Aorta (tissue), 5 donors: Measurements from ENCODE around the gene DSTYK. TPM values are rescaled to one million over a fixed set of nuclear protein-coding genes. Genes with fewer than 3 reads are reported as not detected.

Experiments
- ATAC-seq: fragments of 200-7000 bp; cut with Tn5 transposase; one replicate; pipeline ENCODE4 v1.9.1; 2022; ENCODE audit warnings: moderate library complexity; ENCODE audit not compliant: low FRiP score
- DNase-seq, 2 donors: peaks; one replicate each; pipeline ENCODE4 v3.0.0-alpha.2; 2020
- H3K27ac ChIP-seq, 2 donors: one replicate each; pipeline ENCODE4 v1.5.1; 2013; ENCODE audit warnings: low read length in 2 of 2, mild to moderate bottlenecking in 2 of 2, moderate library complexity in 2 of 2, control low read depth in 1 of 2, inconsistent platforms in 1 of 2, low read depth in 1 of 2
- H3K27me3 ChIP-seq, 2 donors: one replicate each; pipeline ENCODE4 v1.6.1; 2013; ENCODE audit warnings: control low read depth in 1 of 2, low read length in 1 of 2, mild to moderate bottlenecking in 1 of 2, moderate library complexity in 1 of 2; ENCODE audit not compliant: insufficient read depth in 2 of 2, control insufficient read depth in 1 of 2
- H3K36me3 ChIP-seq, 2 donors: one replicate each; pipeline ENCODE4 v1.6.1; 2013; ENCODE audit warnings: control low read depth in 1 of 2, low read length in 1 of 2, mild to moderate bottlenecking in 1 of 2; ENCODE audit not compliant: insufficient read depth in 2 of 2, control insufficient read depth in 1 of 2
- H3K4me1 ChIP-seq, 2 donors: one replicate each; pipeline ENCODE4 v1.6.1; 2013; ENCODE audit warnings: low read length in 2 of 2, control low read depth in 1 of 2, mild to moderate bottlenecking in 1 of 2, moderate library complexity in 1 of 2; ENCODE audit not compliant: insufficient read depth in 2 of 2, control insufficient read depth in 1 of 2
- H3K4me3 ChIP-seq, 2 donors: one replicate each; pipeline ENCODE4 v1.5.1; 2013; ENCODE audit warnings: low read length in 2 of 2, control low read depth in 1 of 2, mild to moderate bottlenecking in 1 of 2
- H3K9me3 ChIP-seq: one replicate; pipeline ENCODE4 v1.6.1; 2013; ENCODE audit warnings: mild to moderate bottlenecking, low read length; ENCODE audit not compliant: control insufficient read depth
- WGBS, 2 donors: extraction: QIAGEN DNeasy Blood & Tissue Kit; methylation state at CpG; one replicate each; pipeline ENCODE4 v1.1.7; 2013; 5-methylcytosine and 5-hydroxymethylcytosine counted together
- intact Hi-C, 2 donors: fragments of 100-400 bp; cut with DNase I; formaldehyde crosslinking; loops; one replicate each; pipeline versions ENCODE4 v1.14.2 to v1.15.0; 2022
- polyA plus RNA-seq, 2 donors: library from polyadenylated mRNA; stranded (reverse); fragments of 200-250 nt; gene quantifications; one replicate each; pipeline ENCODE4 v1.2.3, GENCODE V29; 2013
- total RNA-seq, 2 donors: library from RNA; stranded (reverse); fragmentation: NEBNext Ultra II Directional; extraction: Animal tissue kit (Norgen Biotek cat#: 25700); gene quantifications; one replicate each; pipeline ENCODE4 v1.2.1, GENCODE V29; 2021
- donor health status: healthy with polysubstance abuse.
- donor health status: Bipolar disorder and iron deficiency.
- donor health status: DM: no; HTN: no; CAD: no.
- donor health status: DM: no; HTN: no; CAD: no.
- donor health status: DM: yes; HTN: yes; CAD: no.

DSTYK gene
- total and polyA plus RNA-seq, 4 donors: 4.3 to 17.6 (median 9.8) TPM

DNA sequence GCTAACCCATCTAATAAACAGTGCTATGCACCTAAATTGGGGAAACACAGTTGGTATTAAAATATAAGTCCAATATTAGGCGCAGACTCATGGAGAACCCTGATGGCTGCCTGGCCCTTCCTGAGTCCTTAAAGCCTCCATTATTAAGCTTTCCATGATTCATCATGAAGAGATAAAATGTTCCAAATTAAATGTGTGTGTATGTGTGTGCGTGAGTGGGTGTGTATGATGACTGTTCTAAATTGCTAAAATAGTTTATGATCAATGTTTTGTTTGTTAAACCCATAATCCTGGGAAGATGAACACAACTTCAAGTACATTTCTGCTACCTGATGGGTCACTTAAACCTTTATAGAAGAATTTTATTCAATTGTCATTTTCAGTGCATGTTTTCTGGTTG is 83.5 kb downstream of the DSTYK start:
- WGBS, 2 donors: 78 to 87% methylated on average over 2 of the region's 2 CpGs
- H3K27ac ChIP-seq: no peak overlapping the region
- no peak for ATAC-seq
- no peaks in the 10 kb centered on the region for H3K4me1 ChIP-seq
- no peaks in the 10 kb centered on the region for H3K27me3 ChIP-seq
- H3K9me3 ChIP-seq: no peaks in the 10 kb centered on the region
- intact Hi-C loops: no loop called here
- no peak for DNase-seq
- no peaks in the 10 kb centered on the region for H3K36me3 ChIP-seq
- H3K4me3 ChIP-seq: no peak overlapping the region

DNA sequence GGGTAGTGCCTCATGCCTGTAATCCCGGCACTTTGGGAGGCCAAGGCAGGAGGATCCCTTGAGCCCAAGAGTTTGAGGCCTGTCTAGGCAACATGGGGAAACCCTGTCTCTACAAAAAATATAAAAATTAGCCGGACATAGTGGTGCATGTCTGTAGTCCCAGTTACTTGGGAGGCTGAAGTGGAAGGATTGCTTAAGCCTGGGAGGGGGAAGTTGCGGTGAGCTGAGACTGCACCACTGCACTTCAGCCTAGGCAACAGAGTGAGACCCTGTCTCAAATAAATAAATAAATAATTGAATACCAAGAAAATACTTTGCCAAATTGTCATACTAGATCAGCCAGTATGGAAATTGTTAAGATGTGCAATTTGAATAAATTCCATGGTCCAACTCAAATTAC is 83.9 kb downstream of the DSTYK start:
- no peak overlapping the region for H3K27ac ChIP-seq
- H3K4me1 ChIP-seq: no peaks in the 10 kb centered on the region
- no peaks in the 10 kb centered on the region for H3K27me3 ChIP-seq
- H3K36me3 ChIP-seq: no peaks in the 10 kb centered on the region
- intact Hi-C loops: no loop called here
- 89 to 92% methylated on average over 3 of the region's 3 CpGs for WGBS, 2 donors
- ATAC-seq (no peak), DNase-seq (no peak)
- no peak overlapping the region for H3K4me3 ChIP-seq
- no peaks in the 10 kb centered on the region for H3K9me3 ChIP-seq

DNA sequence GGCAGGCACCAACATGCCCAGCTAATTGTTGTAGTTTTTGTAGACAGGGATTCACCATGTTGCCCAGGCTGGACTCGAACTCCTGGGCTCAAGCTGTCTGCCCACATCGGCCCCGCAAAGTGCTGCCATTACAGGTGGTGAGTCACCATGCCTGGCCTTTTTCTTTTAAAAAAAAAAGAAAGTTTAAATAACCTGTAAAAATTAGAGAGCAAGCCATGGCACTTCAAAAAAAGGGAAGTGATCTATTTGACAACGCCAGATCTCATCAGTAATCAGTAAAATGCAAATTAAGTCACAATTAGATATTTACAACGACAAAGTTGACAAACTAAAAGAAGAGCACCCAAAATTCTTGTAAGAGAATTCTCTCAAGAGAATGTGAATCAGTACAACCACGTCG is 86.8 kb downstream of the DSTYK start:
- Histone ChIP-seq H3K4me3 (no peak overlapping the region), H3K9me3 (no peaks in the 10 kb centered on the region), H3K27ac (no peak overlapping the region), H3K4me1 (peaks cover 0 to 3% of the 10 kb centered on the region in 2 donors), H3K36me3 (no peaks in the 10 kb centered on the region), H3K27me3 (no peaks in the 10 kb centered on the region)
- no peak for DNase-seq
- intact Hi-C loops: loop anchor here in 1 of 2 donors (5.0 kb wide), 2 partner anchors 133 to 508 kb away; partner anchors contain the start of gene ELK4
- no peak for ATAC-seq
- WGBS, 2 donors: 82 to 87% methylated on average over 7 of the region's 7 CpGs

DNA sequence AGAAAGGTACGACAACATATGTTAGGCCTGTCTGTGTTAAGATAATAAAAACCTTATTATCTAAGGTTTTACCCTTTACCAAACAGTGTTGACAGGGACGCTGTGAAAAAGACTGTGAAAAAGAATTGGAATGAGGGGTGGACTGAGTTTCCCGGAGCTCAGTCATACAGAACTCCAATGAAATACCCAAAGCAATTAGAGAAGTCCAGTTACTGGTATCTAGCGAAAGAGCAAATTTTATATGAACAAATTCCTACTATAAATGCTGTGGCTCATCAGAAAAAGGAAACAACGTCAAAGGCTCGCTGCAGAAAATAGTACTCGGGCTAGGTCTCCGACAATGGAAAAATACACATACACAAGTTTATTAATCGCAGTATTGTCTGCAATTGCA is 89.0 kb downstream of the DSTYK start:
- no peaks in the 10 kb centered on the region for H3K9me3 ChIP-seq
- H3K4me1 ChIP-seq: peaks cover 0 to 3% of the 10 kb centered on the region in 2 donors
- intact Hi-C loops: loop anchor here in 1 of 2 donors (5.0 kb wide), 2 partner anchors 135 to 510 kb away; partner anchors contain the start of gene ELK4
- WGBS, 2 donors: 27 to 28% methylated on average over 9 of the region's 9 CpGs
- no peaks in the 10 kb centered on the region for H3K36me3 ChIP-seq
- H3K27me3 ChIP-seq: no peaks in the 10 kb centered on the region
- ATAC-seq (no peak), DNase-seq (no peak)
- H3K4me3 ChIP-seq: peak overlapping the region; percentile 23 to 53
- H3K27ac ChIP-seq: peak overlapping the region in 1 of 2 donors; percentile 27

DNA sequence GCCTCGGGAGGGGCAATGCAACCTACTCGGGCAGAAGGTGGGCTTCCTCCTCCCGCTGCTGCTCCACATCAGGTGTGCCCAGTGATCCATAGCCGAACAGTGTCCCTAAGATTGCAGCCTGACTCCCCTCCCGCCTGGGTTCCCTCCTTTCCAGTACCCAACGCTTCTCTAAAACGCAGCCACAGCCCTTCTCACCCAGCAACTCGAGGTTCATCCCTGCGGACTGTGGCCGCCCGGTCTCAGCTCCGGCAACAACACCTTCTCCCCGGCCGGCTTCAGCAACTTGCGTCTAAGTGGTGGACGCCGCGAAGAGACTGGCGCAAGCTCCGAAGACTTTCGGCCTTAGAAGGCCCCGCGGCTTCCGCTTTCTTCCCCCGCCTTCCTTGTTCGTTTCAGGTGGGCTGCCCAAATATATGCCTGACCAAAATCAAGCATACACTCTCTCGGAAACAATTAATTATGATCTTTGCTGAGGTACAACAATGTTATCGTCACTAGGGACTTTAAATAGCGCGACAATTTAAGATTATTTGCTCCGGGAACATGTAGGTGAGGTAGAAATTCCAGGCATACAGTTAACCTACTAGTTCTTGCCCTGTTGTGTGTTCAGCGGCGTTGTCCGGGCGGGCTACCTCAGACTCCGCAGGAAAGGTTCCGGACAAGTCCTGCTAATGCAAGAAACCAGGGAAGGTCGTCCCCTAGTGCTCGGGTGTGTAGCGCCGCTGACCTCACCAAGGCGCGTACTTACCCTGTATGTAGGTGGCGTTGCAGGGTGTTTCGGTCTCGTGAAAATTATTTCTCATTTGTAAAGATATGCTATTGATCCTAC is 89.6 kb downstream of the DSTYK start, which contains the start of gene RBBP5:
TSS of gene RBBP5 (minus strand) at position 319 of the 829 bp plus-strand sequence. CDS start at position 214, 105 bp downstream.
- DNase-seq: peak; percentile 96 to 97
- Histone ChIP-seq H3K9me3 (no peaks in the 10 kb centered on the region), H3K27ac (peak within 1 kb of the TSS; percentile 27 to 29), H3K4me1 (peaks cover 0 to 3% of the 10 kb centered on the region in 2 donors), H3K4me3 (peak within 1 kb of the TSS; percentile 80 to 85), H3K36me3 (no peaks in the 10 kb centered on the region), H3K27me3 (no peaks in the 10 kb centered on the region)
- ATAC-seq: peak; percentile 99
- intact Hi-C loops: loop anchor here in 1 of 2 donors (5.0 kb wide), 2 partner anchors 135 to 510 kb away; partner anchors contain the start of gene ELK4
- WGBS, 2 donors: 0% methylated on average over 46 of the region's 46 CpGs

DNA sequence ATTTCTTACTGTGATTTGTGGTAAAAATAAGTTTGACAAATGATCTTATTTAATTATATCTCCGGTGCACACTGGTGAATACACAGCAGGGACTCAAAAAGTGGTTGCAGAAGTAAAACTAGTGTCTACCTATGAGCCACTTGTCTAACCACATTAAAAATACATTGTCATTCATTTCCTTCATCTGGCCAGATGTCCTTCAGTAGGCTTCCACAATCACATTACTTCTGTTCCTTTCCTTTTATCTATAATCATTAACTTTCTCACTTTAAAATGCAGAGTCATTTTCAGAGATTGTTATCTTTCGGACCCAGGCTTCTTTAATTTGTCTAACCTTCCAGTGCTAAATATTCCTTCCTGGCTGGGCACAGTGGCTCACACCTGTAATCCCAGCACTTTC is 92.8 kb downstream of the DSTYK start:
- intact Hi-C loops: no loop called here
- Histone ChIP-seq H3K27ac (no peak overlapping the region), H3K27me3 (no peaks in the 10 kb centered on the region), H3K36me3 (no peaks in the 10 kb centered on the region), H3K4me1 (peaks cover 0 to 3% of the 10 kb centered on the region in 2 donors), H3K4me3 (no peak overlapping the region), H3K9me3 (no peaks in the 10 kb centered on the region)
- WGBS, 2 donors: 87 to 89% methylated on average over 2 of the region's 2 CpGs
- DNase-seq (no peak), ATAC-seq (no peak)

DNA sequence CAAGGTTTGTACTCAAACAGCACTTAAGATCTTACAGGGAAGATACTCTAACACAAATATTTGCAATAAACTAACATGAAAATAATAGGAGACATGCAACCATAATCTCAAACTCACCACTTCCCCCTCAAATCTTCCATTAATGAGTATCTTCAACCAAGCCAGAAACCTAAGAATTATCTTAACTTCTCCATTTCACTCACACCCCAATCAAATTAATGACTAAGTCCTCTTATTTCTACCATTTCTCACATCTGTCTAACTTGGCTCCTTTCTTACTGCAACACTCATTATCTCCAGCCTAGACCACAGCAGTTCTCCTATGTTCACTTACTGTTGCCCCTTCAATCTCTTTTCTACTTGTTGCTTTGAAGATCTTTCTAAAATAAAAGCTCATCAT is 100.1 kb downstream of the DSTYK start:
- DNase-seq: no peak
- H3K36me3 ChIP-seq: peaks cover 0 to 3% of the 10 kb centered on the region in 2 donors
- intact Hi-C loops: no loop called here

DNA sequence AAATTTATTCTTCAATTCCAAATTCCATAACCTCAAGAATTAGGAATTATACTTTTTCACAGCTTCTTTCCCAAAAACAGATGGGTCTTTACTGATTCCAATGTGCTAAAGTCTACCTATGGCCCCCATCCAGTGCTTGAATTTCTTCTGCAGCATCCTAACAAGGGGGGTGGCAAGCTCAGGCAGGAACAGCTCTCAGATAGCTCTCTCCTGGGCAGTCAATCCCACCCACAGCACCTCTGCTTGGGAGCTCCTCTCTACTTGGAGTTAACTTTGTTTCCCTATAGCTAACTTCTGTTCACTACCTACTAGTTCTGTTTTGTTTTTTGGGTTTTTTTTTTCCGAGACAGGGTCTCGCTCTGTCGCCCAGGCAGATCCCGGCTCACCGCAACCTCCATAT is 101.8 kb downstream of the DSTYK start:
- DNase-seq: no peak

More for the DNA sequence above, 100.1 kb downstream of the DSTYK start:
- Histone ChIP-seq H3K27me3 (no peaks in the 10 kb centered on the region), H3K4me3 (no peak overlapping the region), H3K4me1 (no peaks in the 10 kb centered on the region), H3K27ac (no peak overlapping the region), H3K9me3 (no peaks in the 10 kb centered on the region)
- no peak for ATAC-seq

DNA sequence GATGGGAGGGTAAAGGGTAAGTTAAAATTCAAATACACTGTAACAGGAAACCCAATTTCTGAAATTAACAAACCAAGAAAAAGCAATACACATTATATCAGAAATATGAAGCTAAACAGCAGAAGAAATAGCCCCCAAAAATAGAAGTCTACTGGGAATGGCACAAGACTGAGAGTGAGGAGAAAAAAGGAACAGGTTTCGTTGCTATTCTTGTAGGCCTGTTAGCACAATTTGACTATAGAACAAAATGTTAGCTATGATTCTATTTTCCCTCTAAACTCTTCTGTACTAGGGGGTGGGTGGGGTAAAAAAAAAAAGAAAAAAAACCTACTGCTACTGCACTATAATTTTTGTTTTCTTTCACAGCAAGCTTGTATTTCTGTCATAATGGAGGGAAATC is 102.2 kb downstream of the DSTYK start:
- intact Hi-C loops: no loop called here

More for the DNA sequence above, 101.8 kb downstream of the DSTYK start:
- Histone ChIP-seq H3K36me3 (peaks cover 0 to 7% of the 10 kb centered on the region in 2 donors), H3K27ac (no peak overlapping the region), H3K4me1 (no peaks in the 10 kb centered on the region), H3K27me3 (no peaks in the 10 kb centered on the region), H3K4me3 (no peak overlapping the region), H3K9me3 (no peaks in the 10 kb centered on the region)
- WGBS, 2 donors: 90 to 96% methylated on average over 5 of the region's 5 CpGs
- no peak for ATAC-seq
- intact Hi-C loops: no loop called here

More for the DNA sequence above, 102.2 kb downstream of the DSTYK start:
- 74 to 77% methylated on average over 1 of the region's 1 CpG for WGBS, 2 donors
- Histone ChIP-seq H3K27ac (no peak overlapping the region), H3K27me3 (no peaks in the 10 kb centered on the region), H3K9me3 (no peaks in the 10 kb centered on the region), H3K36me3 (peaks cover 0 to 7% of the 10 kb centered on the region in 2 donors), H3K4me3 (no peak overlapping the region), H3K4me1 (no peaks in the 10 kb centered on the region)
- DNase-seq: no peak
- ATAC-seq: no peak
